Stimulated activated effector memory CD8-positive, alpha-beta T cell treated with anti-CD3 and anti-CD28 coated beads, Interleukin-12 subunit alpha, Interleukin-12 subunit beta, amount 100 ng/mL, for 72 hours (primary cell): Measurements from ENCODE around the gene ADM2.

Source experiments
- ATAC-seq: fragments of 150-1000 bp; cut with Tn5 transposase; 2 replicates; pipeline ENCODE4 v1.10.0; 2021
- DNase-seq, 2 donors: peaks; one replicate each; pipeline ENCODE4 v3.0.0; 2021 to 2022; ENCODE audit warnings: low spot score in 2 of 2
- H3K27ac Mint-ChIP-seq: one replicate; pipeline ENCODE4 v1.8.0; 2022; ENCODE audit warnings: mild to moderate bottlenecking, mixed read lengths
- H3K36me3 Mint-ChIP-seq: one replicate; pipeline ENCODE4 v1.8.0; 2022; ENCODE audit warnings: mild to moderate bottlenecking, mixed read lengths
- H3K4me1 Mint-ChIP-seq: one replicate; pipeline ENCODE4 v1.8.0; 2022; ENCODE audit warnings: mixed read lengths
- H3K4me3 Mint-ChIP-seq: one replicate; pipeline ENCODE4 v1.8.0; 2022; ENCODE audit warnings: mild to moderate bottlenecking, mixed read lengths
- H3K9me3 Mint-ChIP-seq: one replicate; pipeline ENCODE4 v1.8.0; 2022; ENCODE audit warnings: mixed read lengths

ADM2 gene

DNA sequence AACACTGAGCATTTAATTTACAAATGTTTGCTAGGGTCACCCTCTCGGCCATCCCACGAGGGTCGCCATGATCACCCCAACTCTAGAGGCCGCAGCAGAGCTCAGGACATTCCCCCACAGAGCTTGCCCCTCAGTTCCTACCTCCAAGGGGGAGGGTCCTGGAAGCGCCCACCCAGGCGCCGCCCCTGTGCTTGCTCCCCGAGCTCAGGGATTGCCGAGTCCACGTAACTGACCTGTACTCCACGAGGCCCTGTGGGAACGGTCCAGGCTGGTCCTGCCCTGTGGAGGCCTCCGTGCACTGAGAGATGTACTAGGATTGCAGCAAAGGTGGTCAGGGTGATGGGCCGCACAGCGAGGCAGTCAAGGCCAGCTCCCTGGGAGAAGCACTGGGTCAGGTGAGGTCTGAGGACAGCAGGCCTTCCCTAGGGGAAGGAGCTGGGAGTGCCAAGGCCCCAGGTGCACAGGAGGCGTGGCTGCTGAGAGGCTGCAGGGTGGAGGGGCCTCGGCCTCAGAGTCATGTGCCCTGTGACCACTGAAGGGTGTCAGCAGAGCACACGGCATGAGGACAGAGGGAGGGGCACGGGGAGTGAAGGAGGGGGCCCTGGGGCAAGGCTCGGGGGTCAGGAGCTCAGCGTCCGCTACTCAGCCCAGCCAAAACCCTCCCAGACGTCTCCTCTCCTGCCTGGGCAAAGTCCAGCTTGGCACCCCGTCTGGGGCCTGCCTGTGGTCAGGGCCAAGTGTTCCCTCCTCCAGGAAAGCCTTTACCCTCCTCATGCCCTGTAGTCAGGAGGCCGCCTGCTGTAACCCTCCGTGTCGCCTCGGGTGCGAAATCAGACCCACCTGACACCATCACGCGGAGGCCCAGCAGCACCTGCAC lies 2.9 kb downstream of the ADM2 start:
- Mint-ChIP-seq H3K27ac (no peak overlapping the region), H3K36me3 (no peaks in the 10 kb centered on the region), H3K4me1 (peaks cover 10% of the 10 kb centered on the region), H3K4me3 (no peak overlapping the region), H3K9me3 (no peaks in the 10 kb centered on the region)
- ATAC-seq (no peak), DNase-seq (no peak)

DNA sequence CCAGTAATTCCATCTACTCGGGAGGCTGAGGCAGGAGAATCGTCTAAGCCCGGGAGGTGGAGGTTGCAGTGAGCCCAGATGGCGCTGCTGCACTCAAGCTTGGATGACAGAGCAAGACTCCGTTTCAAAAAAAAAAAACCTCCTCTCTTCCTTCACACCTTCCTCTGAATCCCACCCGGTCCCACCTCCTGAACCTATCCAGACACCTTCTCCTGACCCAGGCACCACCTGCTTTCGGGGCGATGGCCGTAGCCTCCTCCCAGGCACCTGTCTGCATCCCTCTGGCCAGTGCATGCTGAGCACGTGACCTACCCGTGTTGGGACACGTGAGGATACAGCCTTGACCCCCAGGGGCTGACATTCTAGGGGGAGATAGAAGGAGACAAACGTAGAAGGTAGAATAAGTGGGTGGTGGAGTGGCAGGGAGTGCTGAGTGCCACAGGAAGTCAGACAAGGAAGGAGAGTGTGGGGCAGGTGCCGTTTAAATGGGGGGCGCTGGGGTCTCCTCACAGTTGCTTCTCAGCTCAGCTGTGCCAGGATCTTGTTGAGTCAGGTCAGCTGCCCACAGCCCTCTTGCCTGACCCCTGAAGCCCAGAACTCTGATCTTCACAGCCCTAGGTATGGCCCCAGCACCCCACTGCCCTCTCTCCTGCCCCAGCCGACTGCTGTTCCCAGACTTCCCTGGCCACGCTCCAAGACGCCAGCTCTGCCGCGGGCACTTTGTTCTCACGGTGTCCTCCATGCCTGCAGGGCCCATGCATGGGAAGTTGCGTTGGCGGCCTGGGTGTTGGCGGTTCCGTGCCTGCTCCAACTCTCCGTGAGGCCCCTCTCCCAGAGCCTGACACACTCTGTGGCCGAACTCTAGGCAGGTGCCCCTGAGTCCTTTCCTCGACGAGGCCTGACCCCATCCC lies 4.1 kb downstream of the ADM2 start:
- H3K27ac Mint-ChIP-seq: peak overlapping the region; percentile 7
- no peaks in the 10 kb centered on the region for H3K9me3 Mint-ChIP-seq
- no peak for ATAC-seq
- no peak for DNase-seq
- no peaks in the 10 kb centered on the region for H3K4me1 Mint-ChIP-seq
- no peaks in the 10 kb centered on the region for H3K36me3 Mint-ChIP-seq
- H3K4me3 Mint-ChIP-seq: no peak overlapping the region

DNA sequence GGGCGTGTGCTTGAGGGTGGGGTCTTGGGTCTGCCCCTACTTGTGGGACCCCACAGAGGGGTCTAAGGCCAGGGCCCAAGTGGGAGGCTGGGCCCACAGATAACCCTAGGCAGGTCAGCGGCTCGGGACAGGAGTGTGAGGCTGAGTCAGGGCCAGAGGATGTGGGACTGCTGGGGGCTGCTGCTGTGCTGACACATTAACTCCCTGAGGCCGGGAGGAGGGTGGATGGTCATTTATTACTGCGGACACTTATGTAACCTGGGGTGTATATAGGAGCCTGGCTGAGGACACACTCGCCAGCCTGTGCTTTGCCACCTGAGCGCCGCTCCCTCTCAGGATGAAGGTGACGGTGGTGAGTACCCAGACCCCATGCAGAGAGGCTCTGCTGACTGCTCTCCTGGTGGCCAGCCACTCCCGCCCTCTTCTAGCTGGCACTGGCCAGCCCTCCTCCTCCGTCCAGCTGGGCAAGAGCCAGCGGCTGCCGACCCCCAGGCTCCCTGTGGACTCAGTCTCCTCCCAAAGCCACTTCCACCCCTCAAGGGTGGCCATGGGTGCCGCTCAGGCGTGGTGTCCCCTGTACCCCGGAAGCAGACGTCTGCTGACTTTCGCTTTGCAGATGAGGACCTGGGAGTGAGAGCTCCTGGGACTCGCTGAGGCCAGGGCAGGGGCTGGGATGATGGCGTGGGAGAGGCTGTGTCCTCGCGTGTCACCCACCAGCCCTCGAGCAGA lies 5.4 kb downstream of the ADM2 start, which contains the start of gene MIOX:
Gene MIOX, plus strand, starts transcription at position 299 of the 729 bp plus-strand sequence. Its CDS starts 39 bp downstream, at position 338.
- Mint-ChIP-seq H3K4me1 (peaks cover 8% of the 10 kb centered on the region), H3K9me3 (no peaks in the 10 kb centered on the region), H3K27ac (peak within 1 kb of the TSS; percentile 7), H3K4me3 (no peak within 1 kb of the TSS), H3K36me3 (no peaks in the 10 kb centered on the region)
- DNase-seq: no peak
- peak; percentile 5 for ATAC-seq

DNA sequence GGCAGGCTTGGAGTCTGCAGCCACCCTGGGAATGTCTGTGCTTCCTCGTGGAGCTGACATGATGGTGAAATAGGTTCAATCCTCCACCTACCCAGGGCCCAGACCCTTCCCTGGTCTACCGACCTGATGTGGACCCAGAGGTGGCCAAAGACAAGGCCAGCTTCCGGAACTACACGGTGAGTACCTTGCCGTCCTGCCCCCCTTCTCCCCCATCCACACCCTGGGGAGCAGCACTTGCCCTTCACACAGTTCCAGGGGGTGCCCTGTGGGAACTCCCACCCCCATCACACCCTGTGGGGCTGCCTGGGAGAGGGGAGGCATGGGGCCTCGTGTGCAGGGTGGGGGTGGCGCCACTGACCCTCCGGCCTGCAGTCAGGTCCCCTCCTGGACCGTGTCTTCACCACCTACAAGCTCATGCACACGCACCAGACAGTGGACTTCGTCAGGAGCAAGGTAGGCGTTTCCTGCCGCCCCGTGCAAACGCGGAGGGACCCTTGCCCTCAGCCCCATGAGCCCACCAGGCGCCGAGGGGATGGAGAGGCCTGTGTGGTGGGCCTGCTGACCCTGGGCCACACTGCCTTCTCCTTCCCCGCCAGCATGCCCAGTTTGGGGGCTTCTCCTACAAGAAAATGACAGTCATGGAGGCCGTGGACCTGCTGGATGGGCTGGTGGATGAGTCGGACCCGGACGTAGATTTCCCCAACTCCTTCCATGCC lies 6.1 kb downstream of the ADM2 start:
- H3K9me3 Mint-ChIP-seq: no peaks in the 10 kb centered on the region
- ATAC-seq (no peak), DNase-seq (no peak)
- H3K4me3 Mint-ChIP-seq: no peak overlapping the region
- peaks cover 8% of the 10 kb centered on the region for H3K4me1 Mint-ChIP-seq
- no peaks in the 10 kb centered on the region for H3K36me3 Mint-ChIP-seq
- H3K27ac Mint-ChIP-seq: no peak overlapping the region

DNA sequence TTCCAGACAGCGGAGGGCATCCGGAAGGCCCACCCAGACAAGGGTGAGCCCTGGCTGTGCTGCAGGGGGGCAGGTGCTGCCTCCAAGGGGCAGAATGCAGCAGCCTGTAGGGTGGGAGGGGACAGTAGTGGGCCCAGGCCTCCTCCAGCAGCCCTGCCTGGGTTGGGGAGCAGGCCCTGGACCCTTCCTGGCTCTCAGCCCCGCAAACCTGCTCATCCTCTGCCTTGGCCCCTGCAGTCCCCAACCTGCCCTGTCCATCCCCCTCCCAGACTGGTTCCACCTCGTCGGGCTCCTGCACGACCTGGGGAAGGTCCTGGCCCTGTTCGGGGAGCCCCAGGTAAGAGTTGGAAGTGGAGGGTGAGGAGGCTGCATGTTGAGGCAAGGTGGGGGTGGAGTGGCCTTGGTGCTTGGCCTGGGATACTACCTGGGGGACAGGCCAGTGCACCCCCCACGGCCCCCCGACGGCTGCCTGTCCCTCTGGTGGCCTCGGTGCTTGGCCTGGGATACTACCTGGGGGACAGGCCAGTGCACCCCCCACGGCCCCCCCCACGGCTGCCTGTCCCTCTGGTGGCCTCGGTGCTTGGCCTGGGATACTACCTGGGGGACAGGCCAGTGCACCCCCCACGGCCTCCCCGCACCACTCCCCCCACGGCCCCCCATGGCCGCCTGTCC lies 6.8 kb downstream of the ADM2 start:
- Mint-ChIP-seq H3K27ac (no peak overlapping the region), H3K36me3 (no peaks in the 10 kb centered on the region), H3K4me3 (no peak overlapping the region), H3K9me3 (no peaks in the 10 kb centered on the region), H3K4me1 (peaks cover 8% of the 10 kb centered on the region)
- DNase-seq (no peak), ATAC-seq (no peak)

DNA sequence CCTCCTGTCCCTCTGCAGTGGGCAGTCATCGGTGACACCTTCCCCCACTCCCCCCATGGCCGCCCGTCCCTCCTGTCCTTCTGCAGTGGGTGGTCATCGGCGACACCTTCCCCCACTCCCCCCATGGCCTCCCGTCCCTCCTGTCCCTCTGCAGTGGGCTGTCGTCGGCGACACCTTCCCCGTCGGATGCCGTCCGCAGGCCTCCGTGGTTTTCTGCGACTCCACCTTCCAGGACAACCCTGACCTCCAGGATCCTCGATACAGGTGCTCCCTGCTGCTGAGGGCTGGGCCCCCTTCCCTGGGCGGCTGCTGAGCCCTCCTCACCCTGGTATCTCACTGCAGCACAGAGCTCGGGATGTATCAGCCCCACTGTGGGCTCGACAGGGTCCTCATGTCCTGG lies 7.5 kb downstream of the ADM2 start:
- Mint-ChIP-seq H3K4me1 (peaks cover 8% of the 10 kb centered on the region), H3K9me3 (no peaks in the 10 kb centered on the region), H3K36me3 (no peaks in the 10 kb centered on the region), H3K27ac (no peak overlapping the region), H3K4me3 (no peak overlapping the region)
- DNase-seq (no peak), ATAC-seq (no peak)

DNA sequence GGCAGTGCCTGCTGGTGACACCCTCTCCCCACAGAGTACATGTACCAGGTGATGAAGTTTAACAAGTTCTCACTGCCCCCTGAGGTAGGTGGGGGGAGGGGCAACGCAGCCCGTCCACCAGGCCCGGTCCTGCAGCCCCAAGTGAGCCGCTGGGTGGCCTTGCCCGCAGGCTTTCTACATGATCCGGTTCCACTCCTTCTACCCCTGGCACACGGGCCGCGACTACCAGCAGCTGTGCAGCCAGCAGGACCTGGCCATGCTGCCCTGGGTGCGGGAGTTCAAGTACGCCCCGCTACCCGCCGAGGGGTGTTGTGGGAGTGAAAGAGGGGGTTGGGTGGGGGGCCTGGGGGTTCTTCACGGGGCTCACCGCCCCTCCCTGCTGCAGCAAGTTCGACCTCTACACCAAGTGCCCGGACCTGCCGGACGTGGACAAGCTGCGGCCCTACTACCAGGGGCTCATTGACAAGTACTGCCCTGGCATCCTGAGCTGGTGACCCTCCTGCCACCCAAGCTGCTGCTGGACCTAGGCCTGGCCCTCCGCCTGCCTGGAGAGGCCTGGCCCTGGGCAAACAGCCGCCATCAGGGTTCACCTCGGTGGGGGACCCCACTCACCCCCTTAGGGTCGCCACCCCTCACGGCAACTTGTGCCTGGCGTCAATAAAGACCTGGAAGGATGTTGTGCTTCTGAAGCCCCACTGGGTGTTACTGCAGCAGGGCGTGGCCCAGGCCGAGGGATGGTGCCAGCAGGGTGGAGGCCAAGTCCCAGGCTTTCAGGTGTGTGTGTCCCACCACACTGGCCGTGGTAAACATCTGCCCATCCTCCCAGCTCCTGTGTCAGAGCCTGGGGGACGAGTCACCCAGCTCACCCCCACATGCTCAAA lies 8.3 kb downstream of the ADM2 start:
- Mint-ChIP-seq H3K4me3 (no peak overlapping the region), H3K27ac (no peak overlapping the region), H3K36me3 (no peaks in the 10 kb centered on the region), H3K4me1 (peaks cover 8% of the 10 kb centered on the region), H3K9me3 (no peaks in the 10 kb centered on the region)
- ATAC-seq (no peak), DNase-seq (no peak)

DNA sequence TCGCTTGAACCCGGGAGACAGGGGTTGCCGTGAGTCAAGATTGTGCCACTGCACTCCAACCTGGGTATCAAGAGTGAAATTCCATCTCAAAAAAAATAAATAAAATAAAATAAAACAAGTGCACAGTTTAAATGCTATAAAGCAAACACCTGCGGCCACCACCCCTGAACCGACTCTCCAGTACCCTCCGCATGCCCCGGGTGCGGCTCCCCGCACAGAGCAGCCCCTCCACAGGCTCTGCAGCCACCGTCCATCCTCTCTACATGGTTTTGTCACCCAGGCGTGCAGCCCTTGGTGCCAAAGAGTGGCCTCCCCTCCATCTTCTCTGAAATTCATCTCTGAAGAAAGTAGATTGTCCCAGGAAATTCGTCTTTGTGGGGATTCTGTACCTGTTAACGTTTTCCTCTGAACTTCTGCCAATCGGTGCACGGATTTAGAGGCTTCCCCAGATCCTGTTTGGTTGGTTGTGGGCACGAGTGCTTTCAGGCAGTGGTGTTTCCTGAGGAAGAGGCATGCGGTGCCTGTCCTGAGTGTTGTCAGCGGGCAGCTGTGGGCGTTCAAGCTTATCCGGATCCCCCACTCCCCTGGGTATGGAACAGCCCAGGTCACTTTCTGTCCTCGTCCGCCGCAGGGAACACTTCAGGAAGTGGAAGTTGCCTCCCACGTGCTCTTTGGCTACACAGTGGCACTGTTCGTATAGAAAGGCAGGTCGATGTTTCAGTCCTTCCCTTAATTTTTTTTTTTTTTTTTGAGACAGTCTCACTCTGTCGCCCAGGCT lies 9.4 kb downstream of the ADM2 start:
- Mint-ChIP-seq H3K9me3 (no peaks in the 10 kb centered on the region), H3K4me3 (no peak overlapping the region), H3K36me3 (no peaks in the 10 kb centered on the region), H3K4me1 (peaks cover 8% of the 10 kb centered on the region), H3K27ac (peak overlapping the region; percentile 34)
- ATAC-seq (no peak), DNase-seq (no peak)

DNA sequence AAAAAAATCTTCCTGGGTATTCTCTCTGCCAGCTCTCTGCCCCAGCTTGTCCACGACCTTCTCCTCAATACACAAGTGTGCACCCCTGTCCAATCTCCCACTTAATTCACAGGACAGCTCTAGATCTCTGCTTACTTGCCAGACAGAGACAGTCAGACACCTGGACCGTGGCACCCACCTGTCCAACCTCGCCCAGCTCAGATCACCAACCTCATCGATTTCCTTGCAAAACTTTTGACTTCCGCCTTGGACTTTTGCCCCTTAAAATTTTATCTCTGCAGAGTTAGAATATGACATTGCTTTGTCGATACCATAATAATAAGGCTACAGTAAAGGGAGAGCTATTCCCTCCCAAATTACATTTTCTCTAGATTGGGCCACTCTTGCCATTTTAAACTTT lies 15.8 kb downstream of the ADM2 start:
- no peak overlapping the region for H3K27ac Mint-ChIP-seq
- no peaks in the 10 kb centered on the region for H3K36me3 Mint-ChIP-seq
- ATAC-seq (no peak), DNase-seq (no peak)
- H3K4me1 Mint-ChIP-seq: peaks cover 10% of the 10 kb centered on the region
- no peak overlapping the region for H3K4me3 Mint-ChIP-seq
- no peaks in the 10 kb centered on the region for H3K9me3 Mint-ChIP-seq

DNA sequence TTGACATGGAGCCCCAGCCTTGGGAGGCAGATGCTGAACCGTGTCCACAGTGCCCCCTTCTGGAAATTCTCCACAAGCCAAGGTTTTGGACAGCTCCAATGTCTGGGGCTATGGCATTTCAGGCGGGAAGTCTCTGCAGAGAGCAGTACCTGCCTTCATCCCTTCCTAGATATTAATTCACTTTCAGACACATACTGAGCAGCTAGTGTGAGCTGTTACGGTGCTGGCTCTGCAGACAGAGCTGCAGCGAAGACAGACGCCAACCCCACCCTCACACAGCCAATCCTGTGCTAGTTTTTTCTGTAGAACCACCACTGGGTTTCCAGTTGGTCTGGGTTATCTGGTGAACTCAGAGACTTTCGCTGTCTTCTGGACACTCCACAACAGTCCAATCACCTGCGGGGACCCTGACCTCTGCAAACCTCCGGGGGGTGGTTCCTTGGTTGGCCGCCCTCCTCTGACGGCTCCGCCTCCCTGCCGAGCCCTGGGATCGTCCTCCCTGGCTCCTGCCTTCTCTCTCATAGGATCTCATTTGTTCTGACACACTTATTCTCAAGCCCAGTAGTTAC lies 17.1 kb downstream of the ADM2 start:
- no peak overlapping the region for H3K4me3 Mint-ChIP-seq
- DNase-seq (peak; percentile 64 to 82), ATAC-seq (peak; percentile 89)
- H3K4me1 Mint-ChIP-seq: peaks cover 10% of the 10 kb centered on the region
- no peak overlapping the region for H3K27ac Mint-ChIP-seq
- no peaks in the 10 kb centered on the region for H3K9me3 Mint-ChIP-seq
- peaks cover 4% of the 10 kb centered on the region for H3K36me3 Mint-ChIP-seq

DNA sequence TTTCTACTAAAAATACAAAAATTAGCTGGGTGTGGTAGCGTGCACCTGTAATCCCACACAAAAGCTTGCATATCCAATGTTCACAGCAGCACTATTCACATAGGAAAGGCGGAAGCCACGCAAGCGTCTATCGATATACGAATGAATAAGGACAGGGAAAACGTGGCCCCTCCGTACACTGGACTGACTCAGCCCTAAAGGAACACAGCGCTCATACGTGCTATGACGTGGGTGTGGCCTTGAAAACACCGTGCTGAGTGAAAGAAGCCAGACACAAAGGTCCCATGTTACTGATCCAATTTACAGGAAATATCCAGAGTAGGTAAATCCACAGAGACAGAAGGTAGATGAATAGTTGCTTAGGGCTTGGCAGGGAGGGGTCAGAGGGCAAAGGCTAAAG lies 19.1 kb downstream of the ADM2 start:
- no peak for DNase-seq
- Mint-ChIP-seq H3K4me3 (no peak overlapping the region), H3K27ac (no peak overlapping the region), H3K36me3 (peaks cover 12% of the 10 kb centered on the region), H3K9me3 (no peaks in the 10 kb centered on the region), H3K4me1 (peaks cover 10% of the 10 kb centered on the region)
- no peak for ATAC-seq

DNA sequence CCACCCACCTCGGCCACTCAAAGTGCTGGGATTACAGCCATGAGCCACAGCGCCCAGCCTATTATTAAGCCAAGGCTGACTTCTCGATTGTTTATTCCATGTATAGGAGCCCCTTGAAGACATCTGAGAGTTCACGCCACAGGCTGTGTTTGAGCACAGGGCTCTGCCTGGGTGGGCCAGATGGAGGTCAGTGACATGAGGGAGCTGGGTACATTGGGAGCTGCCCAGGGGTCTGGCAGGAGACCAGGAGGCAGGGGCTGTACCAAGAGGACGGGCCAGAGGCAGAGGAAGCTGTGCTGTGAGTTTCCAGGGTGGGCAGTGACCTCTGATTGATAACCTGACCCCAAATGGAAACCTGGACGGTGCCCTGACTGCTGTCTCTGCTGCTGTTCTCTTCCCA lies 20.8 kb downstream of the ADM2 start:
- Mint-ChIP-seq H3K27ac (peak overlapping the region; percentile 52), H3K36me3 (peaks cover 18% of the 10 kb centered on the region), H3K4me3 (no peak overlapping the region), H3K4me1 (peaks cover 13% of the 10 kb centered on the region), H3K9me3 (no peaks in the 10 kb centered on the region)
- ATAC-seq (no peak), DNase-seq (no peak)
